ENCODE data around the gene GPRIN3. TPM values are rescaled to one million over a fixed set of nuclear protein-coding genes. Genes with fewer than 3 reads are reported as not detected.

The GPRIN3 gene
- total RNA-seq, 2 donors from 2014 or later, result 5.2 to 7.8 TPM

GRCh38 chr4:89322671-89323070 lies 15.1 kb upstream of the GPRIN3 start:
- no peak for DNase-seq (ENCODE audit: low spot score)
- TF ChIP-seq CTCF (IDR thresholded peaks at IDR 0.05), result no peak
- H3K4me3 ChIP-seq, result no peak overlapping the region

GRCh38 chr4:89319756-89320155 lies 12.2 kb upstream of the GPRIN3 start:
- Histone ChIP-seq H3K4me1 (peaks cover 0 to 7% of the 10 kb centered on the region in 2 donors), H3K27ac (no peak overlapping the region), H3K36me3 (no peaks in the 10 kb centered on the region), H3K4me3 (no peak overlapping the region), H3K27me3 (no peaks in the 10 kb centered on the region), H3K9me3 (no peaks in the 10 kb centered on the region)
- DNase-seq (ENCODE audit: low spot score), result no peak
- no peak for TF ChIP-seq CTCF (IDR thresholded peaks at IDR 0.05)

More at GRCh38 chr4:89322671-89323070, 15.1 kb upstream of the GPRIN3 start:
- H3K4me1 ChIP-seq, result peaks cover 0 to 7% of the 10 kb centered on the region in 2 donors
- H3K36me3 ChIP-seq, result no peaks in the 10 kb centered on the region
- H3K27me3 ChIP-seq, result no peaks in the 10 kb centered on the region
- H3K9me3 ChIP-seq, result no peaks in the 10 kb centered on the region
- H3K27ac ChIP-seq, result no peak overlapping the region

- Histone ChIP-seq H3K9me3 (no peaks in the 10 kb centered on the region), H3K27me3 (no peaks in the 10 kb centered on the region), H3K36me3 (no peaks in the 10 kb centered on the region), H3K27ac (no peak overlapping the region), H3K4me1 (peaks cover 0 to 7% of the 10 kb centered on the region in 2 donors), H3K4me3 (no peak overlapping the region)
- no peak for DNase-seq (ENCODE audit: low spot score)
- no peak for TF ChIP-seq CTCF (IDR thresholded peaks at IDR 0.05)
Observed at GRCh38 chr4:89316931-89317366, 9.3 kb upstream of the GPRIN3 start.

GRCh38 chr4:89316211-89316610 lies 8.6 kb upstream of the GPRIN3 start:
- DNase-seq (ENCODE audit: low spot score), result no peak
- Histone ChIP-seq H3K27ac (no peak overlapping the region), H3K4me3 (no peak overlapping the region), H3K27me3 (no peaks in the 10 kb centered on the region), H3K9me3 (no peaks in the 10 kb centered on the region), H3K4me1 (peaks cover 0 to 7% of the 10 kb centered on the region in 2 donors), H3K36me3 (no peaks in the 10 kb centered on the region)
- TF ChIP-seq CTCF (IDR thresholded peaks at IDR 0.05), result no peak

- no peak for DNase-seq (ENCODE audit: low spot score)
- no peaks in the 10 kb centered on the region for H3K36me3 ChIP-seq
- no peak for TF ChIP-seq CTCF (IDR thresholded peaks at IDR 0.05)
- H3K4me1 ChIP-seq, result peaks cover 0 to 7% of the 10 kb centered on the region in 2 donors
- no peak overlapping the region for H3K27ac ChIP-seq
- no peaks in the 10 kb centered on the region for H3K27me3 ChIP-seq
- H3K9me3 ChIP-seq, result no peaks in the 10 kb centered on the region
- no peak overlapping the region for H3K4me3 ChIP-seq
Observed at GRCh38 chr4:89314291-89314690, 6.7 kb upstream of the GPRIN3 start.

GRCh38 chr4:89312066-89312465 lies 4.5 kb upstream of the GPRIN3 start:
- no peak for DNase-seq (ENCODE audit: low spot score)
- H3K27me3 ChIP-seq, result no peaks in the 10 kb centered on the region
- no peak overlapping the region for H3K4me3 ChIP-seq
- no peak overlapping the region for H3K27ac ChIP-seq
- H3K36me3 ChIP-seq, result no peaks in the 10 kb centered on the region
- H3K4me1 ChIP-seq, result no peaks in the 10 kb centered on the region
- no peaks in the 10 kb centered on the region for H3K9me3 ChIP-seq
- TF ChIP-seq CTCF (IDR thresholded peaks at IDR 0.05), result no peak

Measured in right atrium auricular region (tissue), 2 donors.